Effector memory CD4-positive, alpha-beta T cell (primary cell): ENCODE results near the gene ID4.

ENCODE experiments used
- DNase-seq, 3 donors: peaks; one replicate each; pipeline ENCODE4 v3.0.0-alpha.2; 2020
- H3K27ac ChIP-seq: 2 replicates; pipeline ENCODE4 v1.7.0; 2013; ENCODE audit warnings: mild to moderate bottlenecking, low read length, moderate library complexity; ENCODE audit not compliant: insufficient read depth, poor library complexity, severe bottlenecking
- H3K27me3 ChIP-seq: replicated peaks from 2 replicates; pipeline ENCODE4 v1.7.0; 2013; ENCODE audit warnings: mild to moderate bottlenecking, low read length; ENCODE audit not compliant: insufficient read depth, control insufficient read depth, poor library complexity, severe bottlenecking
- H3K36me3 ChIP-seq: 2 replicates; pipeline ENCODE4 v1.7.0; 2013; ENCODE audit warnings: mild to moderate bottlenecking, low read length, moderate library complexity; ENCODE audit not compliant: control insufficient read depth, insufficient read depth
- H3K4me1 ChIP-seq: 2 replicates; pipeline ENCODE4 v1.7.0; 2013; ENCODE audit warnings: low read length, mild to moderate bottlenecking; ENCODE audit not compliant: control insufficient read depth, insufficient read depth, poor library complexity, severe bottlenecking
- H3K4me3 ChIP-seq: 2 replicates; pipeline ENCODE4 v1.7.0; 2013; ENCODE audit warnings: low read length, low read depth, mild to moderate bottlenecking; ENCODE audit not compliant: insufficient read depth, poor library complexity, severe bottlenecking
- H3K9me3 ChIP-seq: 2 replicates; pipeline ENCODE4 v1.7.0; 2013; ENCODE audit warnings: mild to moderate bottlenecking, low read length, moderate library complexity; ENCODE audit not compliant: control insufficient read depth

ID4 gene

GRCh38 chr6:19830171-19830570 lies 7.0 kb upstream of the ID4 start:
- Histone ChIP-seq H3K27me3 (no peaks in the 10 kb centered on the region), H3K4me3 (no peak overlapping the region), H3K27ac (no peak overlapping the region), H3K4me1 (no peaks in the 10 kb centered on the region), H3K36me3 (no peaks in the 10 kb centered on the region), H3K9me3 (no peaks in the 10 kb centered on the region)
- no peak for DNase-seq

GRCh38 chr6:19831358-19831757 lies 5.8 kb upstream of the ID4 start:
- no peak overlapping the region for H3K4me3 ChIP-seq

GRCh38 chr6:19833947-19834346 lies 3.2 kb upstream of the ID4 start:
- Histone ChIP-seq H3K27me3 (no peaks in the 10 kb centered on the region), H3K4me1 (no peaks in the 10 kb centered on the region), H3K36me3 (no peaks in the 10 kb centered on the region), H3K27ac (no peak overlapping the region), H3K9me3 (no peaks in the 10 kb centered on the region), H3K4me3 (no peak overlapping the region)
- DNase-seq, result no peak

More at GRCh38 chr6:19831358-19831757, 5.8 kb upstream of the ID4 start:
- no peak overlapping the region for H3K27ac ChIP-seq
- no peaks in the 10 kb centered on the region for H3K27me3 ChIP-seq
- no peaks in the 10 kb centered on the region for H3K9me3 ChIP-seq
- H3K4me1 ChIP-seq, result no peaks in the 10 kb centered on the region
- H3K36me3 ChIP-seq, result no peaks in the 10 kb centered on the region
- no peak for DNase-seq

- no peak for DNase-seq
These were observed 2.3 kb upstream of the ID4 start for GRCh38 chr6:19834858-19835257.

GRCh38 chr6:19835605-19836004 lies 1.6 kb upstream of the ID4 start:
- no peaks in the 10 kb centered on the region for H3K4me1 ChIP-seq
- no peaks in the 10 kb centered on the region for H3K36me3 ChIP-seq
- no peak for DNase-seq
- H3K27me3 ChIP-seq, result no peaks in the 10 kb centered on the region
- no peak overlapping the region for H3K4me3 ChIP-seq
- H3K9me3 ChIP-seq, result no peaks in the 10 kb centered on the region
- no peak overlapping the region for H3K27ac ChIP-seq

More at GRCh38 chr6:19834858-19835257, 2.3 kb upstream of the ID4 start:
- Histone ChIP-seq H3K4me1 (no peaks in the 10 kb centered on the region), H3K9me3 (no peaks in the 10 kb centered on the region), H3K36me3 (no peaks in the 10 kb centered on the region), H3K4me3 (no peak overlapping the region), H3K27ac (no peak overlapping the region), H3K27me3 (no peaks in the 10 kb centered on the region)

GRCh38 chr6:19837511-19838441 lies 606 bp downstream of the ID4 start:
- DNase-seq, result no peak
- Histone ChIP-seq H3K4me3 (no peak overlapping the region), H3K27me3 (no peaks in the 10 kb centered on the region), H3K4me1 (no peaks in the 10 kb centered on the region), H3K36me3 (no peaks in the 10 kb centered on the region), H3K9me3 (no peaks in the 10 kb centered on the region), H3K27ac (no peak overlapping the region)

GRCh38 chr6:19838442-19839236 lies 1.5 kb downstream of the ID4 start:
- H3K36me3 ChIP-seq, result no peaks in the 10 kb centered on the region
- no peak overlapping the region for H3K27ac ChIP-seq
- H3K4me3 ChIP-seq, result no peak overlapping the region

GRCh38 chr6:19839237-19839546 lies 2.0 kb downstream of the ID4 start:
- Histone ChIP-seq H3K36me3 (no peaks in the 10 kb centered on the region), H3K4me1 (no peaks in the 10 kb centered on the region), H3K4me3 (no peak overlapping the region), H3K27ac (no peak overlapping the region), H3K27me3 (no peaks in the 10 kb centered on the region), H3K9me3 (no peaks in the 10 kb centered on the region)
- no peak for DNase-seq

More at GRCh38 chr6:19838442-19839236, 1.5 kb downstream of the ID4 start:
- no peaks in the 10 kb centered on the region for H3K27me3 ChIP-seq
- no peak for DNase-seq
- no peaks in the 10 kb centered on the region for H3K4me1 ChIP-seq
- H3K9me3 ChIP-seq, result no peaks in the 10 kb centered on the region

- H3K27me3 ChIP-seq, result no peaks in the 10 kb centered on the region
- H3K36me3 ChIP-seq, result no peaks in the 10 kb centered on the region
- H3K9me3 ChIP-seq, result no peaks in the 10 kb centered on the region
- no peaks in the 10 kb centered on the region for H3K4me1 ChIP-seq
- no peak overlapping the region for H3K4me3 ChIP-seq
- no peak for DNase-seq
- H3K27ac ChIP-seq, result no peak overlapping the region
These were observed 2.6 kb downstream of the ID4 start for GRCh38 chr6:19839788-19840187.

GRCh38 chr6:19841181-19841580 lies 4.0 kb downstream of the ID4 start:
- H3K27ac ChIP-seq, result no peak overlapping the region
- H3K9me3 ChIP-seq, result no peaks in the 10 kb centered on the region
- DNase-seq, result no peak
- no peaks in the 10 kb centered on the region for H3K4me1 ChIP-seq
- H3K36me3 ChIP-seq, result no peaks in the 10 kb centered on the region
- no peaks in the 10 kb centered on the region for H3K27me3 ChIP-seq
- H3K4me3 ChIP-seq, result no peak overlapping the region
